CD8-positive, alpha-beta memory T cell (primary cell): Measurements from ENCODE around the gene HOXC13. TPM values are rescaled to one million over a fixed set of nuclear protein-coding genes. Genes with fewer than 3 reads are reported as not detected.

ENCODE experiments used
- CTCF ChIA-PET: fragments of 350-600 bp; sonication (Branson Sonifier 250); formaldehyde crosslinking; loops from one replicate; lab custom pipeline; 2021; ENCODE audit warnings: antibody characterized with exemption; lab: Charles Lee
- POLR2A ChIA-PET: fragments of 350-600 bp; sonication (Branson Sonifier 250); formaldehyde crosslinking; loops from one replicate; lab custom pipeline; 2021; ENCODE audit warnings: antibody characterized with exemption; lab: Charles Lee
- DNase-seq, 5 donors: peaks; one replicate each; pipeline versions ENCODE4 v3.0.0 to v3.0.0-alpha.2; 2020 to 2022; ENCODE audit warnings: mixed read lengths in 1 of 5
- H3K27ac ChIP-seq: one replicate; pipeline ENCODE4 v1.7.0; 2013; ENCODE audit warnings: low read depth, mild to moderate bottlenecking, low read length, moderate library complexity
- H3K27me3 ChIP-seq: 2 replicates; pipeline ENCODE4 v1.7.0; 2013; ENCODE audit warnings: low read length, mild to moderate bottlenecking; ENCODE audit not compliant: insufficient read depth, poor library complexity, severe bottlenecking
- H3K36me3 ChIP-seq: 2 replicates; pipeline ENCODE4 v1.7.0; 2013; ENCODE audit warnings: mild to moderate bottlenecking, low read length, moderate library complexity; ENCODE audit not compliant: insufficient read depth
- H3K4me1 ChIP-seq: 2 replicates; pipeline ENCODE4 v1.7.0; 2013; ENCODE audit warnings: mild to moderate bottlenecking, low read length, moderate library complexity; ENCODE audit not compliant: insufficient read depth
- H3K4me3 ChIP-seq: 2 replicates; pipeline ENCODE4 v1.7.0; 2013; ENCODE audit warnings: mild to moderate bottlenecking, low read length
- H3K9me3 ChIP-seq: 2 replicates; pipeline ENCODE4 v1.7.0; 2013; ENCODE audit warnings: mild to moderate bottlenecking, low read length
- H3K27ac Mint-ChIP-seq, 8 donors: one replicate each; pipeline ENCODE4 v1.8.0; 2020 to 2021; ENCODE audit warnings: mixed read lengths in 8 of 8, mild to moderate bottlenecking in 6 of 8, inconsistent platforms in 3 of 8, moderate library complexity in 3 of 8
- H3K27me3 Mint-ChIP-seq, 2 donors: one replicate each; pipeline ENCODE4 v1.8.0; 2020 to 2021; ENCODE audit warnings: mixed read lengths in 2 of 2, mild to moderate bottlenecking in 1 of 2, moderate library complexity in 1 of 2
- H3K36me3 Mint-ChIP-seq, 3 donors: one replicate each; pipeline ENCODE4 v1.8.0; 2020 to 2021; ENCODE audit warnings: mixed read lengths in 3 of 3, inconsistent platforms in 1 of 3, mild to moderate bottlenecking in 1 of 3
- H3K4me1 Mint-ChIP-seq, 3 donors: one replicate each; pipeline ENCODE4 v1.8.0; 2020 to 2021; ENCODE audit warnings: mixed read lengths in 3 of 3, inconsistent platforms in 1 of 3, mild to moderate bottlenecking in 1 of 3
- H3K4me3 Mint-ChIP-seq, 7 donors: one replicate each; pipeline ENCODE4 v1.8.0; 2020 to 2021; ENCODE audit warnings: mixed read lengths in 7 of 7, mild to moderate bottlenecking in 6 of 7, moderate library complexity in 4 of 7, inconsistent platforms in 2 of 7
- H3K9me3 Mint-ChIP-seq, 5 donors: one replicate each; pipeline ENCODE4 v1.8.0; 2020 to 2022; ENCODE audit warnings: mixed read lengths in 5 of 5, mild to moderate bottlenecking in 3 of 5, moderate library complexity in 2 of 5, inconsistent platforms in 1 of 5
- polyA plus RNA-seq: library from polyadenylated mRNA; unstranded; fragments of 300-500 nt; fragmentation: Illumina TruSeq; gene quantifications from one replicate; pipeline ENCODE4 v1.2.3, GENCODE V29; 2021
- total RNA-seq, 2 experiments: library from RNA; stranded (reverse); gene quantifications; one replicate each; pipeline ENCODE4 v1.2.3, GENCODE V29; 2021

The HOXC13 gene
- total and polyA plus RNA-seq, 3 experiments from 2014 or later, result not detected

- Histone ChIP-seq H3K27ac (no peak overlapping the region), H3K4me1 (peaks cover 33% of the 10 kb centered on the region), H3K9me3 (no peaks in the 10 kb centered on the region), H3K4me3 (no peak overlapping the region), H3K36me3 (no peaks in the 10 kb centered on the region), H3K27me3 (peaks cover 99% of the 10 kb centered on the region)
- no peak overlapping the region for H3K27ac Mint-ChIP-seq
- DNase-seq, result no peak
- POLR2A ChIA-PET, result no interaction called here
- CTCF ChIA-PET, result interaction anchor here (1.4 to 1.5 kb wide), 3 partner anchors 18 to 217 kb away, joined by 3 to 7 read pairs (median 3); partner anchors contain the start of genes HOXC8 and SMUG1
- H3K36me3 Mint-ChIP-seq, result no peaks in the 10 kb centered on the region
- peaks cover 92 to 99% of the 10 kb centered on the region in 2 donors for H3K27me3 Mint-ChIP-seq
- no peak overlapping the region for H3K4me3 Mint-ChIP-seq
- H3K9me3 Mint-ChIP-seq, result peaks cover 0 to 7% (median 2%) of the 10 kb centered on the region in 5 donors
- peaks cover 37 to 58% (median 48%) of the 10 kb centered on the region in 3 donors for H3K4me1 Mint-ChIP-seq
Observed at GRCh38 chr12:53991077-53991460, 52.4 kb downstream of the HOXC13 start.

- Mint-ChIP-seq H3K9me3 (peaks cover 0 to 7% (median 2%) of the 10 kb centered on the region in 5 donors), H3K27ac (no peak overlapping the region), H3K4me3 (peak overlapping the region in 2 of 7 donors; percentile 8 to 51), H3K27me3 (peaks cover 92 to 96% of the 10 kb centered on the region in 2 donors), H3K36me3 (no peaks in the 10 kb centered on the region), H3K4me1 (peaks cover 38 to 60% (median 40%) of the 10 kb centered on the region in 3 donors)
- Histone ChIP-seq H3K4me1 (peaks cover 42% of the 10 kb centered on the region), H3K27ac (no peak overlapping the region), H3K27me3 (peaks cover 100% of the 10 kb centered on the region), H3K36me3 (no peaks in the 10 kb centered on the region), H3K4me3 (no peak overlapping the region), H3K9me3 (no peaks in the 10 kb centered on the region)
- POLR2A ChIA-PET, result no interaction called here
- no peak for DNase-seq
- CTCF ChIA-PET, result interaction anchor here (1.0 to 1.5 kb wide), 4 partner anchors 13 to 197 kb away, joined by 3 to 7 read pairs (median 4); partner anchors contain the start of genes HOXC8 and SMUG1
Observed at GRCh38 chr12:53992377-53992889, 53.8 kb downstream of the HOXC13 start.

GRCh38 chr12:53993162-53994008 is 54.8 kb downstream of the HOXC13 start:
- peaks cover 46% of the 10 kb centered on the region for H3K4me1 ChIP-seq
- ChIA-PET CTCF (interaction anchor here (1.6 kb wide), 1 partner anchor 236 kb away, joined by 3 read pairs; no protein-coding TSS in a partner anchor), POLR2A (interaction anchor here (0.6 kb wide), 1 partner anchor 14 kb away, joined by 5 read pairs; no protein-coding TSS in a partner anchor)
- no peak for DNase-seq
- Mint-ChIP-seq H3K4me1 (peaks cover 41 to 64% (median 47%) of the 10 kb centered on the region in 3 donors), H3K36me3 (no peaks in the 10 kb centered on the region), H3K9me3 (peaks cover 0 to 7% (median 2%) of the 10 kb centered on the region in 5 donors), H3K27me3 (peaks cover 92 to 96% of the 10 kb centered on the region in 2 donors), H3K4me3 (peak overlapping the region in 6 of 7 donors; percentile 5 to 78 (median 62)), H3K27ac (peak overlapping the region in 4 of 8 donors; percentile 22 to 84 (median 52))
- no peak overlapping the region for H3K4me3 ChIP-seq
- H3K27ac ChIP-seq, result no peak overlapping the region
- peaks cover 100% of the 10 kb centered on the region for H3K27me3 ChIP-seq
- no peaks in the 10 kb centered on the region for H3K36me3 ChIP-seq
- no peaks in the 10 kb centered on the region for H3K9me3 ChIP-seq

GRCh38 chr12:53994009-53994263 is 55.3 kb downstream of the HOXC13 start:
- peaks cover 38 to 67% (median 50%) of the 10 kb centered on the region in 3 donors for H3K4me1 Mint-ChIP-seq
- CTCF ChIA-PET, result interaction anchor here (1.6 kb wide), 1 partner anchor 237 kb away, joined by 3 read pairs; no protein-coding TSS in a partner anchor

GRCh38 chr12:53994264-53995001 is 55.8 kb downstream of the HOXC13 start:
- peaks cover 93 to 96% of the 10 kb centered on the region in 2 donors for H3K27me3 Mint-ChIP-seq
- ChIA-PET CTCF (interaction anchor here (1.0 to 1.6 kb wide), 4 partner anchors 12 to 237 kb away, joined by 3 to 8 read pairs (median 4); partner anchors contain the start of gene HOXC5), POLR2A (no interaction called here)
- H3K4me1 Mint-ChIP-seq, result peaks cover 34 to 65% (median 47%) of the 10 kb centered on the region in 3 donors
- Histone ChIP-seq H3K27ac (peak overlapping the region; percentile 64), H3K27me3 (peaks cover 98% of the 10 kb centered on the region), H3K36me3 (no peaks in the 10 kb centered on the region), H3K9me3 (no peaks in the 10 kb centered on the region), H3K4me3 (no peak overlapping the region), H3K4me1 (peaks cover 39% of the 10 kb centered on the region)
- no peak for DNase-seq
- peaks cover 0 to 7% (median 2%) of the 10 kb centered on the region in 5 donors for H3K9me3 Mint-ChIP-seq
- H3K4me3 Mint-ChIP-seq, result peak overlapping the region; percentile 74 to 87 (median 81)
- H3K27ac Mint-ChIP-seq, result peak overlapping the region in 2 of 8 donors; percentile 66 to 84
- no peaks in the 10 kb centered on the region for H3K36me3 Mint-ChIP-seq

More at GRCh38 chr12:53994009-53994263, 55.3 kb downstream of the HOXC13 start:
- H3K4me3 Mint-ChIP-seq, result peak overlapping the region in 6 of 7 donors; percentile 3 to 78 (median 64)
- no peak overlapping the region for H3K27ac ChIP-seq
- H3K36me3 ChIP-seq, result no peaks in the 10 kb centered on the region
- peaks cover 0 to 7% (median 2%) of the 10 kb centered on the region in 5 donors for H3K9me3 Mint-ChIP-seq
- H3K36me3 Mint-ChIP-seq, result no peaks in the 10 kb centered on the region
- H3K27ac Mint-ChIP-seq, result peak overlapping the region in 2 of 8 donors; percentile 66 to 84
- H3K27me3 Mint-ChIP-seq, result peaks cover 92 to 96% of the 10 kb centered on the region in 2 donors
- no peaks in the 10 kb centered on the region for H3K9me3 ChIP-seq
- peaks cover 43% of the 10 kb centered on the region for H3K4me1 ChIP-seq
- no peak for DNase-seq
- H3K27me3 ChIP-seq, result peaks cover 100% of the 10 kb centered on the region
- no peak overlapping the region for H3K4me3 ChIP-seq
- POLR2A ChIA-PET, result interaction anchor here (0.6 kb wide), 1 partner anchor 15 kb away, joined by 5 read pairs; no protein-coding TSS in a partner anchor

- no peaks in the 10 kb centered on the region for H3K36me3 Mint-ChIP-seq
- peaks cover 92 to 96% of the 10 kb centered on the region in 2 donors for H3K27me3 Mint-ChIP-seq
- ChIA-PET CTCF (interaction anchor here (1.0 to 1.6 kb wide), 5 partner anchors 11 to 238 kb away, joined by 3 to 8 read pairs (median 3); partner anchors contain the start of gene HOXC5), POLR2A (no interaction called here)
- peak overlapping the region; percentile 74 to 87 (median 81) for H3K4me3 Mint-ChIP-seq
- H3K4me1 Mint-ChIP-seq, result peaks cover 34 to 66% (median 43%) of the 10 kb centered on the region in 3 donors
- Histone ChIP-seq H3K4me1 (peaks cover 42% of the 10 kb centered on the region), H3K36me3 (no peaks in the 10 kb centered on the region), H3K9me3 (no peaks in the 10 kb centered on the region), H3K4me3 (peak overlapping the region; percentile 67), H3K27ac (peak overlapping the region; percentile 64), H3K27me3 (peaks cover 98% of the 10 kb centered on the region)
- peak overlapping the region in 1 of 8 donors; percentile 74 for H3K27ac Mint-ChIP-seq
- peaks cover 0 to 7% (median 2%) of the 10 kb centered on the region in 5 donors for H3K9me3 Mint-ChIP-seq
- no peak for DNase-seq
Observed at GRCh38 chr12:53995002-53995377, 56.4 kb downstream of the HOXC13 start.
